Renal cortical epithelial cell (primary cell): ENCODE measurements around the gene KRT81. TPM values are rescaled to one million over a fixed set of nuclear protein-coding genes. Genes with fewer than 3 reads are reported as not detected.
"Not testable (repeated sequence)": the region's sequence is repeated elsewhere in the genome, so short reads cannot be mapped to it uniquely, and the experiment has no call there.

Experiments used
- DNase-seq: peaks from one replicate; pipeline ENCODE4 v3.0.0-alpha.2; 2011; ENCODE audit warnings: low read depth
- total RNA-seq: library from RNA; depleted of rRNA; stranded (reverse); fragments of >200 nt; gene quantifications from 2 replicates; pipeline ENCODE4 v1.2.3, GENCODE V29; 2014

Gene KRT81
- total RNA-seq, 1 donor from 2014 or later = not detected

GRCh38 chr12:52274521-52275120 lies 16.7 kb downstream of the KRT81 start, which contains the start of gene KRT86:
TSS of gene KRT86 (plus strand) at chr12:52274645. CDS start at chr12:52301917, 27,272 bp downstream.
- no peak for DNase-seq

GRCh38 chr12:52271158-52271557 lies 20.2 kb downstream of the KRT81 start:
- DNase-seq = peak; percentile 80

- no peak for DNase-seq
Observed at GRCh38 chr12:52270541-52271070, 20.7 kb downstream of the KRT81 start.

- DNase-seq = peak; percentile 48
Observed at GRCh38 chr12:52268212-52268611, 23.1 kb downstream of the KRT81 start.

GRCh38 chr12:52267699-52268098 lies 23.6 kb downstream of the KRT81 start:
- no peak for DNase-seq

- no peak for DNase-seq
Observed at GRCh38 chr12:52267266-52267665, 24.1 kb downstream of the KRT81 start.

GRCh38 chr12:52266514-52266913 lies 24.8 kb downstream of the KRT81 start:
- DNase-seq = no peak

GRCh38 chr12:52264435-52264825 lies 26.9 kb downstream of the KRT81 start:
- DNase-seq = no peak

GRCh38 chr12:52263761-52264434 lies 27.4 kb downstream of the KRT81 start:
- no peak for DNase-seq

GRCh38 chr12:52262286-52262685 lies 29.0 kb downstream of the KRT81 start:
- DNase-seq = no peak

GRCh38 chr12:52261208-52261484 lies 30.2 kb downstream of the KRT81 start:
- no peak for DNase-seq

- peak; percentile 29 for DNase-seq
Observed at GRCh38 chr12:52260361-52261207, 30.8 kb downstream of the KRT81 start.

GRCh38 chr12:52259657-52260243 lies 31.6 kb downstream of the KRT81 start:
- no peak for DNase-seq

GRCh38 chr12:52258335-52258901 lies 32.9 kb downstream of the KRT81 start:
- DNase-seq = no peak

GRCh38 chr12:52257922-52258321 lies 33.4 kb downstream of the KRT81 start:
- DNase-seq = not testable (repeated sequence)

- DNase-seq = no peak
Observed at GRCh38 chr12:52257074-52257551, 34.2 kb downstream of the KRT81 start.

- DNase-seq = no peak
Observed at GRCh38 chr12:52256584-52256935, 34.8 kb downstream of the KRT81 start.

GRCh38 chr12:52255926-52256583 lies 35.3 kb downstream of the KRT81 start:
- no peak for DNase-seq

- no peak for DNase-seq
Observed at GRCh38 chr12:52254965-52255751, 36.2 kb downstream of the KRT81 start.

GRCh38 chr12:52254180-52254964 lies 37.0 kb downstream of the KRT81 start:
- no peak for DNase-seq
